ENCODE measurements around the gene GLRX.
"Not testable (repeated sequence)": the region's sequence is repeated elsewhere in the genome, so short reads cannot be mapped to it uniquely, and the experiment has no call there.

Gene GLRX

GRCh38 chr5:95852567-95852966 lies 30.0 kb upstream of the GLRX start:
- no peaks in the 10 kb centered on the region for H3K9me3 ChIP-seq (ENCODE audit: control insufficient read depth, low read length)
- peaks cover 5% of the 10 kb centered on the region for H3K4me1 ChIP-seq (ENCODE audit: control insufficient read depth, insufficient read depth, low read length, poor library complexity, severe bottlenecking)
- H3K36me3 ChIP-seq (ENCODE audit: control insufficient read depth, insufficient read depth, low read length), result no peaks in the 10 kb centered on the region
- WGBS, 2 experiments (ENCODE audit: insufficient coverage in 2 of 2), result 96 to 97% methylated on average over 4 to 5 of the region's 5 CpGs
- H3K4me3 ChIP-seq (ENCODE audit: extremely low read depth, insufficient read depth, low read length, poor library complexity, severe bottlenecking), result no peak overlapping the region
- H3K27ac ChIP-seq (ENCODE audit: low read depth, low read length, severe bottlenecking), result no peak overlapping the region

- H3K4me3 ChIP-seq (ENCODE audit: extremely low read depth, insufficient read depth, low read length, poor library complexity, severe bottlenecking); H3K36me3 ChIP-seq (ENCODE audit: control insufficient read depth, insufficient read depth, low read length); H3K4me1 ChIP-seq (ENCODE audit: control insufficient read depth, insufficient read depth, low read length, poor library complexity, severe bottlenecking); H3K9me3 ChIP-seq (ENCODE audit: control insufficient read depth, low read length); H3K27ac ChIP-seq (ENCODE audit: low read depth, low read length, severe bottlenecking): not testable (repeated sequence)
- 97 to 99% methylated on average over 26 to 28 of the region's 34 CpGs for WGBS, 2 experiments (ENCODE audit: insufficient coverage in 2 of 2)
These were observed 28.6 kb upstream of the GLRX start for GRCh38 chr5:95851141-95851540.

GRCh38 chr5:95850391-95850894 lies 27.9 kb upstream of the GLRX start:
- no peaks in the 10 kb centered on the region for H3K4me1 ChIP-seq (ENCODE audit: control insufficient read depth, insufficient read depth, low read length, poor library complexity, severe bottlenecking)
- no peak overlapping the region for H3K27ac ChIP-seq (ENCODE audit: low read depth, low read length, severe bottlenecking)
- 92 to 98% methylated on average over 5 of the region's 5 CpGs for WGBS, 2 experiments (ENCODE audit: insufficient coverage in 2 of 2)
- no peaks in the 10 kb centered on the region for H3K36me3 ChIP-seq (ENCODE audit: control insufficient read depth, insufficient read depth, low read length)
- no peak overlapping the region for H3K4me3 ChIP-seq (ENCODE audit: extremely low read depth, insufficient read depth, low read length, poor library complexity, severe bottlenecking)
- H3K9me3 ChIP-seq (ENCODE audit: control insufficient read depth, low read length), result no peaks in the 10 kb centered on the region

GRCh38 chr5:95848701-95849100 lies 26.2 kb upstream of the GLRX start:
- no peaks in the 10 kb centered on the region for H3K9me3 ChIP-seq (ENCODE audit: control insufficient read depth, low read length)
- no peak overlapping the region for H3K4me3 ChIP-seq (ENCODE audit: extremely low read depth, insufficient read depth, low read length, poor library complexity, severe bottlenecking)
- 81 to 82% methylated on average over 3 of the region's 3 CpGs for WGBS, 2 experiments (ENCODE audit: insufficient coverage in 2 of 2)
- no peaks in the 10 kb centered on the region for H3K36me3 ChIP-seq (ENCODE audit: control insufficient read depth, insufficient read depth, low read length)
- H3K4me1 ChIP-seq (ENCODE audit: control insufficient read depth, insufficient read depth, low read length, poor library complexity, severe bottlenecking), result no peaks in the 10 kb centered on the region
- H3K27ac ChIP-seq (ENCODE audit: low read depth, low read length, severe bottlenecking), result no peak overlapping the region

GRCh38 chr5:95847261-95847592 lies 24.7 kb upstream of the GLRX start:
- WGBS, 2 experiments (ENCODE audit: insufficient coverage in 2 of 2), result no CpG with 5 or more reads among the region's 1 CpG

GRCh38 chr5:95846554-95847260 lies 24.2 kb upstream of the GLRX start:
- no peak overlapping the region for H3K27ac ChIP-seq (ENCODE audit: low read depth, low read length, severe bottlenecking)
- WGBS, 2 experiments (ENCODE audit: insufficient coverage in 2 of 2), result 85 to 96% methylated on average over 3 to 6 of the region's 7 CpGs
- no peaks in the 10 kb centered on the region for H3K36me3 ChIP-seq (ENCODE audit: control insufficient read depth, insufficient read depth, low read length)
- no peak overlapping the region for H3K4me3 ChIP-seq (ENCODE audit: extremely low read depth, insufficient read depth, low read length, poor library complexity, severe bottlenecking)
- no peaks in the 10 kb centered on the region for H3K9me3 ChIP-seq (ENCODE audit: control insufficient read depth, low read length)
- H3K4me1 ChIP-seq (ENCODE audit: control insufficient read depth, insufficient read depth, low read length, poor library complexity, severe bottlenecking), result no peaks in the 10 kb centered on the region

More at GRCh38 chr5:95847261-95847592, 24.7 kb upstream of the GLRX start:
- Histone ChIP-seq H3K9me3 (ENCODE audit: control insufficient read depth, low read length) (no peaks in the 10 kb centered on the region), H3K4me1 (ENCODE audit: control insufficient read depth, insufficient read depth, low read length, poor library complexity, severe bottlenecking) (no peaks in the 10 kb centered on the region), H3K27ac (ENCODE audit: low read depth, low read length, severe bottlenecking) (no peak overlapping the region), H3K4me3 (ENCODE audit: extremely low read depth, insufficient read depth, low read length, poor library complexity, severe bottlenecking) (no peak overlapping the region), H3K36me3 (ENCODE audit: control insufficient read depth, insufficient read depth, low read length) (no peaks in the 10 kb centered on the region)

GRCh38 chr5:95845391-95845790 lies 22.9 kb upstream of the GLRX start:
- H3K36me3 ChIP-seq (ENCODE audit: control insufficient read depth, insufficient read depth, low read length), result no peaks in the 10 kb centered on the region
- no peak overlapping the region for H3K27ac ChIP-seq (ENCODE audit: low read depth, low read length, severe bottlenecking)
- H3K4me1 ChIP-seq (ENCODE audit: control insufficient read depth, insufficient read depth, low read length, poor library complexity, severe bottlenecking), result no peaks in the 10 kb centered on the region
- no peaks in the 10 kb centered on the region for H3K9me3 ChIP-seq (ENCODE audit: control insufficient read depth, low read length)
- no CpG with 5 or more reads among the region's 3 CpGs for WGBS, 2 experiments (ENCODE audit: insufficient coverage in 2 of 2)
- no peak overlapping the region for H3K4me3 ChIP-seq (ENCODE audit: extremely low read depth, insufficient read depth, low read length, poor library complexity, severe bottlenecking)

GRCh38 chr5:95843733-95844223 lies 21.3 kb upstream of the GLRX start:
- 100% methylated on average over 1 to 2 of the region's 3 CpGs for whole genome bisulfite sequencing, 2 experiments (ENCODE audit: insufficient coverage in 2 of 2)
- H3K4me1 ChIP-seq (ENCODE audit: control insufficient read depth, insufficient read depth, low read length, poor library complexity, severe bottlenecking), result no peaks in the 10 kb centered on the region
- H3K9me3 ChIP-seq (ENCODE audit: control insufficient read depth, low read length), result no peaks in the 10 kb centered on the region
- no peak overlapping the region for H3K27ac ChIP-seq (ENCODE audit: low read depth, low read length, severe bottlenecking)
- no peak overlapping the region for H3K4me3 ChIP-seq (ENCODE audit: extremely low read depth, insufficient read depth, low read length, poor library complexity, severe bottlenecking)
- H3K36me3 ChIP-seq (ENCODE audit: control insufficient read depth, insufficient read depth, low read length), result no peaks in the 10 kb centered on the region

GRCh38 chr5:95842854-95843544 lies 20.5 kb upstream of the GLRX start:
- 82 to 88% methylated on average over 11 of the region's 11 CpGs for WGBS, 2 experiments (ENCODE audit: insufficient coverage in 2 of 2)

GRCh38 chr5:95841914-95842812 lies 19.6 kb upstream of the GLRX start:
- Histone ChIP-seq H3K27ac (ENCODE audit: low read depth, low read length, severe bottlenecking) (no peak overlapping the region), H3K4me3 (ENCODE audit: extremely low read depth, insufficient read depth, low read length, poor library complexity, severe bottlenecking) (no peak overlapping the region), H3K4me1 (ENCODE audit: control insufficient read depth, insufficient read depth, low read length, poor library complexity, severe bottlenecking) (no peaks in the 10 kb centered on the region), H3K36me3 (ENCODE audit: control insufficient read depth, insufficient read depth, low read length) (no peaks in the 10 kb centered on the region), H3K9me3 (ENCODE audit: control insufficient read depth, low read length) (no peaks in the 10 kb centered on the region)
- WGBS, 2 experiments (ENCODE audit: insufficient coverage in 2 of 2), result 89 to 100% methylated on average over 4 of the region's 8 CpGs

More at GRCh38 chr5:95842854-95843544, 20.5 kb upstream of the GLRX start:
- H3K9me3 ChIP-seq (ENCODE audit: control insufficient read depth, low read length), result no peaks in the 10 kb centered on the region
- no peak overlapping the region for H3K27ac ChIP-seq (ENCODE audit: low read depth, low read length, severe bottlenecking)
- no peak overlapping the region for H3K4me3 ChIP-seq (ENCODE audit: extremely low read depth, insufficient read depth, low read length, poor library complexity, severe bottlenecking)
- no peaks in the 10 kb centered on the region for H3K4me1 ChIP-seq (ENCODE audit: control insufficient read depth, insufficient read depth, low read length, poor library complexity, severe bottlenecking)
- no peaks in the 10 kb centered on the region for H3K36me3 ChIP-seq (ENCODE audit: control insufficient read depth, insufficient read depth, low read length)

Measured in mesodermal cell (in vitro differentiated cells).